ENCODE measurements around the gene CEP104. TPM values are rescaled to one million over a fixed set of nuclear protein-coding genes. Genes with fewer than 3 reads are reported as not detected.

CEP104 gene
- total RNA-seq, 1 experiment from 2014 or later, result 34.5 TPM

DNA sequence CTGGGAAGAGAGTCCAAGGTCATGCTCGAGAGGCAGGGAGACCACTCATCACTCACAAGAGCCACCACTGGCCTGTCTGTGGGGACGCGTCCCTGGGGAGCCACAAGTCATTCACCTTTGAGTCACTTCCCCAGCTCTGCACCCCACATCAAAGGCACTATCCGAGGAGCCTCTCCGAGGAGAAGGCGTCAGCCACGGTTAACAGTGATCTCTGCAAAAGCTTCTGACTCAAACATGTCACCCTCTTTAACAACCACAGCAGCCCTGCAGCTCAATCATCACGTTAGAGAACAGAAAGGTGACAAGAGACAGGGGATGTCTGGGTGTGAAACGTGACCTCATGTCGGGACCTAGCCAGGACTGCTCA lies 69.7 kb downstream of the CEP104 start:
- no peak overlapping the region for H4K8ac ChIP-seq (replicated peaks; ENCODE audit: insufficient read length, low read depth, low read length)
- H3K4me1 ChIP-seq (ENCODE audit: insufficient read depth, low read length), result peaks cover 4% of the 10 kb centered on the region; the same call in 1 of the 2 replicates
- TF ChIP-seq, protein P1, sequence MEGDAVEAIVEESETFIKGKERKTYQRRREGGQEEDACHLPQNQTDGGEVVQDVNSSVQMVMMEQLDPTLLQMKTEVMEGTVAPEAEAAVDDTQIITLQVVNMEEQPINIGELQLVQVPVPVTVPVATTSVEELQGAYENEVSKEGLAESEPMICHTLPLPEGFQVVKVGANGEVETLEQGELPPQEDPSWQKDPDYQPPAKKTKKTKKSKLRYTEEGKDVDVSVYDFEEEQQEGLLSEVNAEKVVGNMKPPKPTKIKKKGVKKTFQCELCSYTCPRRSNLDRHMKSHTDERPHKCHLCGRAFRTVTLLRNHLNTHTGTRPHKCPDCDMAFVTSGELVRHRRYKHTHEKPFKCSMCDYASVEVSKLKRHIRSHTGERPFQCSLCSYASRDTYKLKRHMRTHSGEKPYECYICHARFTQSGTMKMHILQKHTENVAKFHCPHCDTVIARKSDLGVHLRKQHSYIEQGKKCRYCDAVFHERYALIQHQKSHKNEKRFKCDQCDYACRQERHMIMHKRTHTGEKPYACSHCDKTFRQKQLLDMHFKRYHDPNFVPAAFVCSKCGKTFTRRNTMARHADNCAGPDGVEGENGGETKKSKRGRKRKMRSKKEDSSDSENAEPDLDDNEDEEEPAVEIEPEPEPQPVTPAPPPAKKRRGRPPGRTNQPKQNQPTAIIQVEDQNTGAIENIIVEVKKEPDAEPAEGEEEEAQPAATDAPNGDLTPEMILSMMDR (conservative IDR thresholded peaks at IDR 0.05), result no peak
- H3K23me2 ChIP-seq (ENCODE audit: insufficient read length, low read depth, low read length, poor library complexity, severe bottlenecking), result no peaks in the 10 kb centered on the region
- no peak overlapping the region for H3K4me3 Mint-ChIP-seq
- H4K5ac ChIP-seq (ENCODE audit: insufficient read length, low read depth, low read length), result no peak overlapping the region
- H4K20me1 ChIP-seq (ENCODE audit: control insufficient read depth, insufficient read depth, insufficient read length), result no peaks in the 10 kb centered on the region
- H3T11ph ChIP-seq (ENCODE audit: low read length), result no peak overlapping the region
- no peak overlapping the region for H3K9ac ChIP-seq (ENCODE audit: extremely low read depth, insufficient read length, low read length)
- DNase-seq, result no peak
- H3K9me3 ChIP-seq (ENCODE audit: control insufficient read depth, low read depth, low read length), result no peaks in the 10 kb centered on the region
- no peak overlapping the region for H2BK5ac ChIP-seq (ENCODE audit: insufficient read length, low read length)
- no peak overlapping the region for H3K27ac ChIP-seq (ENCODE audit: insufficient read length, low read depth, low read length)
- no peak overlapping the region for H2BK15ac ChIP-seq (ENCODE audit: low read depth, low read length)
- no peak overlapping the region for H2BK12ac ChIP-seq (ENCODE audit: insufficient read length, low read depth, low read length)
- no peak overlapping the region for H2AFZ ChIP-seq (ENCODE audit: low read length)
- no peaks in the 10 kb centered on the region for H3K9me3 Mint-ChIP-seq
- peaks cover 14 to 24% of the 10 kb centered on the region in 2 experiments for H3K4me1 Mint-ChIP-seq
- H3K4ac ChIP-seq (ENCODE audit: low read depth, low read length), result no peak overlapping the region
- H3K18ac ChIP-seq (ENCODE audit: insufficient read length, low read depth, low read length), result no peak overlapping the region
- H4K91ac ChIP-seq (ENCODE audit: insufficient read length, low read depth, low read length), result no peak overlapping the region
- no CpG with 5 or more reads among the region's 10 CpGs for WGBS (ENCODE audit: extremely low coverage, insufficient read length, low lambda C conversion rate)
- H3K56ac ChIP-seq (ENCODE audit: insufficient read length, low read depth, low read length), result no peak overlapping the region
- no peak overlapping the region for H3K4me2 ChIP-seq (ENCODE audit: insufficient read depth, insufficient read length, low read length)
- H2AK5ac ChIP-seq (ENCODE audit: insufficient read length, low read length), result no peak overlapping the region
- H3K27ac Mint-ChIP-seq, result peak overlapping the region in 2 of 3 experiments; percentile 19 to 68; a peak in 1 of 7 replicates
- peaks cover 15% of the 10 kb centered on the region; the same call in 1 of the 2 replicates for H3K79me2 ChIP-seq (ENCODE audit: insufficient read depth, low read length)
- H3K14ac ChIP-seq (ENCODE audit: insufficient read depth, low read length), result no peak overlapping the region
- H2BK20ac ChIP-seq (ENCODE audit: low read depth, low read length, poor library complexity, severe bottlenecking), result no peak overlapping the region
- no peak overlapping the region for H2BK120ac ChIP-seq (ENCODE audit: low read depth, low read length, poor library complexity, severe bottlenecking)
- H3K79me1 ChIP-seq (ENCODE audit: insufficient read depth, low read depth, low read length, poor library complexity, severe bottlenecking), result no peaks in the 10 kb centered on the region
- peaks cover 53 to 63% (median 56%) of the 10 kb centered on the region in 3 experiments for H3K36me3 Mint-ChIP-seq (ENCODE audit: insufficient read depth in 1 of 3, low read depth in 3 of 3)
- H3K23ac ChIP-seq (ENCODE audit: insufficient read length, low read depth, low read length), result no peak overlapping the region
- H3K27me3 ChIP-seq (ENCODE audit: insufficient read depth, low read length), result no peaks in the 10 kb centered on the region
- no peaks in the 10 kb centered on the region; the same call in 1 of the 2 replicates for H3K27me3 Mint-ChIP-seq (ENCODE audit: low read depth)

Data from H9 (cell line).